Activated CD4-positive, alpha-beta memory T cell treated with anti-CD3 and anti-CD28 coated beads, Interleukin-2, amount 10 ng/mL, durations not matched to agents 7 days and 5 days (primary cell): Measurements from ENCODE around the gene BCAT1. TPM values are rescaled to one million over a fixed set of nuclear protein-coding genes. Genes with fewer than 3 reads are reported as not detected.
A peak's percentile ranks its signal among the peaks of the same experiment; 100 is the strongest.
"Not testable (repeated sequence)": the region's sequence is repeated elsewhere in the genome, so short reads cannot be mapped to it uniquely, and the experiment has no call there.

Experiments
- CTCF ChIA-PET: fragments of 350-600 bp; sonication (Branson Sonifier 250); formaldehyde crosslinking; loops from one replicate; lab custom pipeline; 2021; ENCODE audit warnings: antibody characterized with exemption, inconsistent platforms; lab: Charles Lee
- POLR2A ChIA-PET: fragments of 350-600 bp; sonication (Branson Sonifier 250); formaldehyde crosslinking; loops from one replicate; lab custom pipeline; 2021; ENCODE audit warnings: antibody characterized with exemption; lab: Charles Lee
- DNase-seq: peaks from one replicate; pipeline ENCODE4 v3.0.0-alpha.2; 2020
- H3K27ac Mint-ChIP-seq: one replicate; pipeline ENCODE4 v1.8.0; 2021; ENCODE audit warnings: mild to moderate bottlenecking, mixed read lengths
- H3K27me3 Mint-ChIP-seq: one replicate; pipeline ENCODE4 v1.8.0; 2021; ENCODE audit warnings: mixed read lengths
- H3K36me3 Mint-ChIP-seq: one replicate; pipeline ENCODE4 v1.8.0; 2021; ENCODE audit warnings: low read depth, mixed read lengths
- H3K4me1 Mint-ChIP-seq: one replicate; pipeline ENCODE4 v1.8.0; 2021; ENCODE audit warnings: mixed read lengths
- H3K4me3 Mint-ChIP-seq: one replicate; pipeline ENCODE4 v1.8.0; 2021; ENCODE audit warnings: mild to moderate bottlenecking, mixed read lengths
- H3K9me3 Mint-ChIP-seq: one replicate; pipeline ENCODE4 v1.8.0; 2021; ENCODE audit warnings: mixed read lengths
- total RNA-seq, 2 experiments: library from RNA; stranded (reverse); gene quantifications; one replicate each; pipeline ENCODE4 v1.2.3, GENCODE V29; 2021

The BCAT1 gene
- total RNA-seq, 2 experiments from 2014 or later = 22.8 to 24.8 TPM

- POLR2A ChIA-PET = no interaction called here
- no peak for DNase-seq
- CTCF ChIA-PET = interaction anchor here (1.1 kb wide), 1 partner anchor 100 kb away, joined by 3 read pairs; no protein-coding TSS in a partner anchor
- no peak overlapping the region for H3K4me3 Mint-ChIP-seq
- no peaks in the 10 kb centered on the region for H3K9me3 Mint-ChIP-seq
- H3K27ac Mint-ChIP-seq = no peak overlapping the region
- no peaks in the 10 kb centered on the region for H3K36me3 Mint-ChIP-seq
- H3K4me1 Mint-ChIP-seq = peaks cover 22% of the 10 kb centered on the region
- peaks cover 44% of the 10 kb centered on the region for H3K27me3 Mint-ChIP-seq
Measured at GRCh38 chr12:24952389-24952788, 3.5 kb upstream of the BCAT1 start.

- Mint-ChIP-seq H3K27me3 (peaks cover 54% of the 10 kb centered on the region), H3K36me3 (no peaks in the 10 kb centered on the region), H3K9me3 (no peaks in the 10 kb centered on the region), H3K4me1 (peaks cover 30% of the 10 kb centered on the region), H3K4me3 (no peak overlapping the region), H3K27ac (no peak overlapping the region)
- ChIA-PET CTCF (interaction anchor here (1.3 kb wide), 1 partner anchor 45 kb away, joined by 3 read pairs; no protein-coding TSS in a partner anchor), POLR2A (no interaction called here)
- DNase-seq = no peak
Measured at GRCh38 chr12:24950231-24950834, 1.4 kb upstream of the BCAT1 start.

GRCh38 chr12:24948420-24948756, 513 bp downstream of the BCAT1 start:
- peaks cover 30% of the 10 kb centered on the region for H3K4me1 Mint-ChIP-seq
- ChIA-PET CTCF (interaction anchor here (1.9 kb wide), 1 partner anchor 47 kb away, joined by 4 read pairs; no protein-coding TSS in a partner anchor), POLR2A (interaction anchor here (0.9 to 1.2 kb wide), 2 partner anchors 45 to 66 kb away, joined by 3 read pairs; no protein-coding TSS in a partner anchor)
- H3K27me3 Mint-ChIP-seq = peaks cover 51% of the 10 kb centered on the region
- no peaks in the 10 kb centered on the region for H3K9me3 Mint-ChIP-seq
- peak overlapping the region; percentile 76 for H3K4me3 Mint-ChIP-seq
- H3K36me3 Mint-ChIP-seq = no peaks in the 10 kb centered on the region
- H3K27ac Mint-ChIP-seq = peak overlapping the region; percentile 19
- DNase-seq = peak; percentile 27

DNA sequence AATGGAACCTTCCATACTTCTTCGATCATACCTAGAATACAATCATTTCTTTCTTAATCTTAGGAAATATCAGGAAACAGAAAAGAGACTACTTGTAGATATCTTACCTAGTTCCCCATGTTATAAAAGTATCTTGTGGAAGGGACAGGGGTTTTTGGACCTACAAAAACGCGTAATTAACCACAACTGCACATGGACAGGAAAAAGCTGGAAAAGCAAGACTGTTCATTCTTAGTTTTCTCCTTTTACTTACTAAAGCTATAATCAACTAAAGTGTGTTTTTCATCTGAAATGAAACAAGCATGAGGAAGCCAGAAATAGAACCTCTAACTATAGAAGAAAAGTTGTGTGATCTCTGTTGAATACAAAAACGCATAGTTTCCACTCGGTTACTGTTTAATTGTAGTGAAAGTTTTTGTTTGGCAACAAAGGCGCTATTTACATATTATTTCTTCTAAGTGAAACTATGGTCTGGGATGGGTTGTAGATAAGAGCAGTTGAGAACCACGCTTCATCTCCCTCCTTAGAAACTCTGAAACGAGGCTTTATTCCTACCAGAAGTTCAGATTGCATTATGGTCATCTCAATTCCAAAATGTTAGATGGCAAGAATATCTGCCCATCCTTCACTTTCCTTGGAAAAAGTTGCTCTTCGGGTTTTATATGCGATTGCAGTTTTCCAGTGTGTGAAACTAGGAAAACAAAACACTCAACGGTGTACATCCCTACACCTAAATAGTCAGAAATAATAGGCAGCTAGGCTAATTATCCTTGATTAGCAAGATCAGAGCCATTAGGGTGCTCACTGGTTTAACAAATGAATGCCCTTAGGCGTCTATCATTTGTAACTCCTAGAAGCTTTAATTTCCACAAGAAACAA, 1.1 kb downstream of the BCAT1 start:
- CTCF ChIA-PET = interaction anchor here (0.9 to 1.9 kb wide), 2 partner anchors 47 to 440 kb away, joined by 3 to 4 read pairs; no protein-coding TSS in a partner anchor
- DNase-seq = no peak

DNA sequence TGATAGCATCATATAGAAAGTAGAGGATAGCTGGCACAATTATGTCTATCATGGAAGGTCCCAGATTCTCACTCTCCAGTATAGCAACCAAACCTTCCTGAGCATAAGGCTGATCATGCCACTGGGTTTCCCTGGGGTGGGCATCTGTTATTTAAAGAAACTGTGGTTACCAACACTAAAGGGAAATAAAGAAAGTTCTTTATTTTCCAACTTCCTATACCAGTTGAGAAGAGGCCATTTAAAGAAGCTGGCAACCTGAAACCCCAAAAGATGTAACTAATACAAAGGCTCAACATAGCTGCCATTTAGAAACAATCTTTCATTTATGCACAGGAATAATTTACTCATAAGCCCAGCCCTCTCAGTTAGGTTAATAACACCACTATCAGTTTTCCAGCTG, 3.1 kb downstream of the BCAT1 start:
- ChIA-PET CTCF (no interaction called here), POLR2A (no interaction called here)
- Mint-ChIP-seq H3K9me3 (no peaks in the 10 kb centered on the region), H3K27me3 (peaks cover 50% of the 10 kb centered on the region), H3K27ac (no peak overlapping the region), H3K4me3 (no peak overlapping the region), H3K4me1 (peaks cover 30% of the 10 kb centered on the region), H3K36me3 (no peaks in the 10 kb centered on the region)
- no peak for DNase-seq

More for the DNA sequence above, 1.1 kb downstream of the BCAT1 start:
- Mint-ChIP-seq H3K4me1 (peaks cover 30% of the 10 kb centered on the region), H3K27ac (no peak overlapping the region), H3K36me3 (no peaks in the 10 kb centered on the region), H3K4me3 (peak overlapping the region; percentile 76), H3K9me3 (no peaks in the 10 kb centered on the region), H3K27me3 (peaks cover 48% of the 10 kb centered on the region)
- POLR2A ChIA-PET = interaction anchor here (0.9 to 1.2 kb wide), 2 partner anchors 44 to 65 kb away, joined by 3 read pairs; no protein-coding TSS in a partner anchor

GRCh38 chr12:24945039-24945438, 3.9 kb downstream of the BCAT1 start:
- CTCF ChIA-PET = no interaction called here
- DNase-seq = no peak
- Mint-ChIP-seq H3K4me3 (no peak overlapping the region), H3K9me3 (no peaks in the 10 kb centered on the region), H3K4me1 (peaks cover 30% of the 10 kb centered on the region), H3K36me3 (no peaks in the 10 kb centered on the region), H3K27me3 (peaks cover 42% of the 10 kb centered on the region), H3K27ac (no peak overlapping the region)
- POLR2A ChIA-PET = no interaction called here

GRCh38 chr12:24944601-24944975, 4.3 kb downstream of the BCAT1 start:
- no peak overlapping the region for H3K27ac Mint-ChIP-seq
- POLR2A ChIA-PET = no interaction called here
- H3K4me3 Mint-ChIP-seq = no peak overlapping the region
- peaks cover 40% of the 10 kb centered on the region for H3K27me3 Mint-ChIP-seq
- no peaks in the 10 kb centered on the region for H3K9me3 Mint-ChIP-seq
- CTCF ChIA-PET = no interaction called here
- H3K36me3 Mint-ChIP-seq = no peaks in the 10 kb centered on the region
- peaks cover 29% of the 10 kb centered on the region for H3K4me1 Mint-ChIP-seq
- DNase-seq = no peak

DNA sequence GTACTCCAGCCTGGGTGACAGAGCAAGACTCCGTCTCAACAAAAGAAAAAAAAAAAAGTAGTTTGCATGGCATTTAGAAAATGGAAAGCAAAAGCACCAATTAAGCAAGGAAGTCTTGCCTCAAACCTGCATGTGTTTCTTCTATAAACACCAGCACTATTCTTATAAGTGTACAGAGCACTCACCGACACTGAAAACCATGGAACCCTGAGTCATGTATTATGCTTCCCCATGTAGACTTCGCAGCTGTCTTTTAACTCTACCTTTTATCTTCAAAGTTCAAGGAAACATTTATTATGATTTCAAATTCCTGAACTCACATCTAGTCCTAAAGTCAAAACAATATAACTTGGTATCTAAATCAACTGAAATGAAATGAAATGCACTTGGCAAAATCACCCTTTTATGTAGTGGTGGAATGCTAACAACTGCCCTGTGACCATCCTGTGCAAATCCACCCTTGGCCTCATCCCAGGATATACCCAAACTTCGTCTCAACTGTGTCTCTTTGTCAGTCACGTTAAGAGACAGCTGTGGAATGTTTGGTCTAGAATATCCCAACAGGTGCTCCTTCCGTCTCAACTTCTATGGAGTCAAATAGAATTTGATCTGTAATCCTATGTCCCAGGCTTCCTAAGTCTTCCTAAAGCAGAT, 4.8 kb downstream of the BCAT1 start:
- H3K36me3 Mint-ChIP-seq = no peaks in the 10 kb centered on the region
- ChIA-PET POLR2A (no interaction called here), CTCF (no interaction called here)
- H3K4me1 Mint-ChIP-seq = peaks cover 24% of the 10 kb centered on the region
- H3K4me3 Mint-ChIP-seq = no peak overlapping the region
- no peak for DNase-seq
- no peak overlapping the region for H3K27ac Mint-ChIP-seq
- no peaks in the 10 kb centered on the region for H3K9me3 Mint-ChIP-seq
- peaks cover 38% of the 10 kb centered on the region for H3K27me3 Mint-ChIP-seq

DNA sequence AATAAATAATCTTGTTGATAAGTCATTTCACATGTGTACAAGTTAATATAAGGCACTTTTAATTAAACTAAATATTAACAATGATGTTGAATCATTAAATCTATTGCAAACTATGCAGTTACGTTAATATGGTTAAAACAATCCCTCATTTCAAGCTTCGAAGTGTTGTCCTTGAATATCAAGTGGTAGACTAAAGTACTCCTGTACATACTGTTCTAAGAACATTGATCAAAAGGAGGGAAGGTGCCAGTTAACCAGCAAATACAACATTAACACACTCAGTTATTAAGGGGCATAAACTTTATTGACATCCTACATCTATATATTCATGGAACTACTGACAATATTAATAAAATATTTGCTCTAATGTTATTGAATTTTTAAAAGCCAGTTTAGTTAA, 8.7 kb downstream of the BCAT1 start:
- Mint-ChIP-seq H3K9me3 (no peaks in the 10 kb centered on the region), H3K4me1 (no peaks in the 10 kb centered on the region), H3K4me3 (no peak overlapping the region), H3K36me3 (no peaks in the 10 kb centered on the region), H3K27me3 (peaks cover 12% of the 10 kb centered on the region), H3K27ac (no peak overlapping the region)
- no peak for DNase-seq
- ChIA-PET CTCF (no interaction called here), POLR2A (no interaction called here)

- H3K27ac Mint-ChIP-seq, H3K4me3 Mint-ChIP-seq, H3K4me1 Mint-ChIP-seq, POLR2A ChIA-PET, CTCF ChIA-PET, DNase-seq, H3K9me3 Mint-ChIP-seq, H3K36me3 Mint-ChIP-seq: not testable (repeated sequence)
- H3K27me3 Mint-ChIP-seq = peaks cover 12% of the 10 kb centered on the region
Measured at GRCh38 chr12:24939551-24939950, 9.3 kb downstream of the BCAT1 start.

DNA sequence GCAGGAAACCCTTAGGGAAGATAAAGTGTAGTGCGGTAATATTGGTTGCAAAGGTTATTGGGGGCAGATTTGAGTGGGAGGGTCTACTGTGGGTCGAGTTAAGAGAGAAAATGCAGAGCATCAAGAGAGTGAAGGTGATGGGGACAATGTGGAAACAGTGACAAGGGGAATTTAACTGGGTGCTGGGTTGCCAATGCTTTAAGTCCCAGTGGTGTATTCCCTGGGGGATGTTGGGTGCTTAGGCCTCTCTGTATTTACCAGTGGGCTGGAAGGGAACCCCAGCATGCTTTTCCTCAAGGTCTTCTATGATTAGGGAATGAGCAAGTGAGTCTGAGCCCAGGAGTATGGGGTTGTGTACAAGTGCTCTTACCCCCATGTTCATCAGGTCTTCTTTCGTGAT, 10.6 kb downstream of the BCAT1 start:
- Mint-ChIP-seq H3K9me3 (no peaks in the 10 kb centered on the region), H3K4me1 (no peaks in the 10 kb centered on the region), H3K27me3 (peaks cover 9% of the 10 kb centered on the region), H3K36me3 (no peaks in the 10 kb centered on the region), H3K27ac (no peak overlapping the region), H3K4me3 (no peak overlapping the region)
- no peak for DNase-seq
- ChIA-PET CTCF (no interaction called here), POLR2A (no interaction called here)

GRCh38 chr12:24937553-24938244, 11.2 kb downstream of the BCAT1 start:
- Mint-ChIP-seq H3K27ac (no peak overlapping the region), H3K36me3 (no peaks in the 10 kb centered on the region), H3K4me3 (no peak overlapping the region), H3K9me3 (no peaks in the 10 kb centered on the region), H3K4me1 (no peaks in the 10 kb centered on the region), H3K27me3 (peaks cover 9% of the 10 kb centered on the region)
- no peak for DNase-seq
- ChIA-PET CTCF (no interaction called here), POLR2A (no interaction called here)
